GM19240 (cell line): ENCODE data around the gene PPARD.
"Not testable (repeated sequence)": the region's sequence is repeated elsewhere in the genome, so short reads cannot be mapped to it uniquely, and the experiment has no call there.

ENCODE experiments used
- DNase-seq: peaks from one replicate; pipeline ENCODE4 v3.0.0; 2011; ENCODE audit warnings: low spot score; ENCODE audit not compliant: insufficient read length

The PPARD gene

DNA sequence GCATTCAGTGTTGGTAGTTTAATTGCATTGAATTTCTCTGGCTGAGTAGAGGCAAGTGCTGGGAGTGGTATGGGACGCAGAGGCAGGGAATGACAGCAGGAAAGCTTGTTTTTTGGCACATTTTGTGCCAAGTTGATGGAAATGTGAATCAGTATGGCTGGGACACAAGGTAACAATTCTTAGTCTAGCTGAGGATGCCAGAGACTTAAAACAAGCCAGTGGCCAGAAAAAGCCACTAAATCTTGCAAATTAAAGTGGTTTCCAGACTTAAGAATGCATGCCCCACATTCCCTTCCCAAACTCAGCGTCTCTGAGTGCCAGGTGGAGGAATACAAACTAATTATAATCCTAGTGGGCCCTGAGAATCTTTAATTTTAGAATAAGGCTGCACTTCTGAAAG lies 35.9 kb downstream of the PPARD start:
- DNase-seq: no peak

- no peak for DNase-seq
Observed at GRCh38 chr6:35381132-35381531, 38.8 kb downstream of the PPARD start.

- DNase-seq: no peak
Observed at GRCh38 chr6:35382015-35382414, 39.7 kb downstream of the PPARD start.

DNA sequence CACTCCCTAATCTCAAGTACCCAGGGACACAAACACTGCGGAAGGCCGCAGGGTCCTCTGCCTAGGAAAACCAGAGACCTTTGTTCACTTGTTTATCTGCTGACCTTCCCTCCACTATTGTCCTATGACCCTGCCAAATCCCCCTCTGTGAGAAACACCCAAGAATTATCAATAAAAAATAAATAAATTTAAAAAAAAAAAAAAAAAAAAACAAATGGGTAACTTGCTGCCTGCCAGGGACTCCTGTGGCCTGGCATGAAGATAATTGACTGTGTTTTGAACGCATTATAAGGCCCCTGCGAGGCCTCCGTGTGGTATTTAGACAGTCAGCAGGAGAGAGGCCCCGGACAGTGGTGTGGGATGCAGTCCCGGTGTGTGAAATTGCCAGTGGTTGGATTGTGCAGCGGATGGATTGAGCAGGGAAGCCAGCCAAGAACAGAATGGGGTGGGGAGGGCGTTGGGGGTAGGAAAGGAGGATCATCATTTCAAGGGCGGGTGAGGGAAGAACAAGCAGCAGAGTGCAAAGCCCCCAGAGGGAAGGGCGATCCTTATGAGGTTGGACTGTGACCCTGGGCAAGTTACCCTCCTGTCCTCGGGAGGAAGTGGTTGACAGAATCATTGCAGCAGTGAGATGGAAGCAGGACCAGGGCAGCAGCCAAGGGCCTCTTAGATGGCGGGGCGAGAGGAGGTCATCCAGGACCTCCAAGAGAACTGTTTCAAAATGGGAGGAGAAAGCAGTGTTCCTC lies 43.3 kb downstream of the PPARD start:
- DNase-seq: no peak

- DNase-seq: no peak
Observed at GRCh38 chr6:35386989-35387388, 44.6 kb downstream of the PPARD start.

- no peak for DNase-seq
Observed at GRCh38 chr6:35388030-35388429, 45.7 kb downstream of the PPARD start.

DNA sequence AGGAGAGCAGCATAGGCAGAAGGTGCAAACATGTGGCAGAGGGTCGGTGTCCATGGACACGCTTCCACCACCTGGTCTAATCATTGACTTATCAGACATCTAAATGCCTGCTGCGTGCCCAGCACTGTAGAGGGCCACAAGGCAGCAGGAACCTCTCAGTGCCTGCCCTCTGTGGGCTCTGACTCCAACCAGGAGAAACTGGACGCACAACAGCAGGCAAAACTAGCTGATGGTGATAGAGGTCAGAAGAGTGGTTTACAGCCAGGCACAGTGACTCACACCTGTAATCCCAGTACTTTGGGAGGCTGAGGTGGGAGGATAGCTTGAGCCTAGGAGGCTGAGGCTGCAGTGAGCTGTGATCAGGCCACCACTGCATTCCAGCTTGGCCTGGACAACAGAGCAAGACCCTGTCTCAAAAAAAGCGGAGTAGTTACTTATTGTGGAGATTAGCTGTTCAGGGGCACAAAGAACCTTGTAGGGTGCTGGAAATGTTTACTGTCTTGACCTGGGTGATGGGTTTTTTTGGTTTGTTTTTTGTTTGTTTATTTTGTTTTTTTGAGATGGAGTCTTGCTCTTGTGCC lies 46.5 kb downstream of the PPARD start:
- no peak for DNase-seq

DNA sequence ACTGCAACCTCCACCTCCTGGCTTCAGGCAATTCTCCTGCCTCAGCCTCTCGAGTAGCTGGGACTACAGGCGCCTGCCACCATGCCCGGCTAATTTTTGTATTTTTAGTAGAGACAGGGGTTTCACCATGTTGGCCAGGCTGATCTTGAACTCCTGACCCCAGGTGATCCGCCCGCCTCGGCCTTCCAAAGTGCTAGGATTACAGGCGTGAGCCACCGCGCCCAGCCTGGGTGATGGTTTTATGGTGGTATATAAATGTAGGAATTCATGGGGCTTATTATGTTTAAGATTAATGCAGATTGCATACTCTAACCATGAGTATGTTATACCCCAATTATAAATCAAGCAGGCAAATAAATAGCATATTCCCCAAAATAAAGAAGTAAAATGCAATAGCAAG lies 47.0 kb downstream of the PPARD start:
- DNase-seq: not testable (repeated sequence)

DNA sequence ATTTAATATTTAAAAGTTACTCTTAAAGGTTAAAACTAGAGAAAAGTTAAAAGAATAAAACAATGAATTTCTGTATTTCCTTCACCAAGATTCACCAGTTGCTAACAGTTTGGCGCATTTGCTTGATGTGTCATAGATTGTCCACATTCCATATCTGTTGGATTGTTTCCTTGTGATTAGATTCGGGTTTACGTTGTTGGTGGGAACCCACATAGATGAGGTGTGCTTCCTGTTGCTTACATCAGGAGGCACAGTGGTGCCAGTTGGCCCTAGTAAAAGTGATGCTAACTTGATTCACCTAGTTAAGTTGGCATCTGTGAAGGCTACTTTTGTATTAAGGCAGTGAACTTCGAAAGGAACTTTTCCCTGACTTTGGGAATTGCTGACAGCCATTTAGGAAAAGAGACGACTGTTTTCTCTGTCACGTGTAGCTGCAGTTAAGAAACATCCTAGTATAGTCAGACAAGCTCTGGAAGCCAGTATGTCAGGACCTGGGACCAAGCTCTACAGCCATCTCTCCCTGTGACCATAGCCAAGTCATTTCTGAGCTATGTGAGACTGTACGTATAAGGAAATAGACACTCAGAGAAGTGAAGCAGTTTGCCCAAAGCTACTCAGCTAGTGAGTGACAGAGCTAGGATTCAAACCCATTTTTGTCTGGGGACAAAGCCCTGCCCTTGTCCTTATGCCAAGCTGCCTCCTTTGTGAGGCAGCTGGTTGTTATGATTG lies 49.0 kb downstream of the PPARD start:
- no peak for DNase-seq

- DNase-seq: no peak
Observed at GRCh38 chr6:35392111-35392702, 49.8 kb downstream of the PPARD start.

- no peak for DNase-seq
Observed at GRCh38 chr6:35392773-35393672, 50.7 kb downstream of the PPARD start.

DNA sequence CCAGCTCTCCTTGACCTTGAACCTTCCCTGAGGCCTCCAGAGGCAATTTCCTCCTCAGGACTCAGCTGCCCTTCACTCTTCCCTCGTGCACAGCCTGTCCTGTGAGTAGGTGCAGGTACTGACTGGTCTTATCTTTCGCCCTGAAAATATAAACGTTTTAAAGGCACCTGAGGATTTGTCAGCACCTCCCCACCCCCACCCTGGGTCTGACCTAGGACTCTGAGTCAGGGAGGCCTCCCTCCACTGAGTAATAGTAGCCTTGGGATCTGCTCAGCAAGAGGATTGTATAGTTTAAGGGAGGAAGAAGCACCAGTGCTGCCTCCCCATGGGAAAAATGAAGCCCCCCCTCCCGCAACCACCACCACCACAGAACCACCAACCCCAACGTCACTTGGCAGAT lies 54.6 kb downstream of the PPARD start:
- DNase-seq: no peak

DNA sequence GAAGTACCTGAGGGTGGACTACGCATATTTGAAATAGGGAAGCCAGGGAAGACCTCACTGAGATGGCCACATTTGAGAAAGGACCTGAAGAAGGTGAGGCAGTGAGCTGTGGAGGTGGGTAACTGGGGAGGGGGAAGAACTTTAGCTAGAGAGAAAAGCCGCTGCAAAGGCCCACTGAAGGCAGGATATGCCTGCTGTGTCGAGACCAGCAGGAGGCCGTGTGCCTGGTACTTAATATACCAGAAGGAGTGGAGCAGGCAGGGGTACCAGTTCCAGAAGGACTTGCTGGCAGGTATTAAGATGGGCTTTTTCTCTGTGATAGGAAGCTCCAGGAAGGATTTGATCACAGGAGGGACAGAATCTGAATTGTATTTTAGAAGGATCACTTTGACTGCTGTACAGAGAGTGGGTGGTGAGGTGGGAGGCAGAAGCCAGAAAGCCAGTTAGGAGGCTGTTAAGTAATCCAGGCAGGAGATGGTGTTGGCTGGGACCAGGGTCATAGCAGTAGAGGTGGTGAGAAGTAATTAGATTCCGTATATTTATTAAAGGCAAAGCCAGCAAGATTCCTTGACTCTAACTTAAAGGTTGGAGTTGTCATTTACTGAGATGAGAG lies 55.6 kb downstream of the PPARD start:
- no peak for DNase-seq

GRCh38 chr6:35398526-35398925 lies 56.2 kb downstream of the PPARD start:
- DNase-seq: no peak

DNA sequence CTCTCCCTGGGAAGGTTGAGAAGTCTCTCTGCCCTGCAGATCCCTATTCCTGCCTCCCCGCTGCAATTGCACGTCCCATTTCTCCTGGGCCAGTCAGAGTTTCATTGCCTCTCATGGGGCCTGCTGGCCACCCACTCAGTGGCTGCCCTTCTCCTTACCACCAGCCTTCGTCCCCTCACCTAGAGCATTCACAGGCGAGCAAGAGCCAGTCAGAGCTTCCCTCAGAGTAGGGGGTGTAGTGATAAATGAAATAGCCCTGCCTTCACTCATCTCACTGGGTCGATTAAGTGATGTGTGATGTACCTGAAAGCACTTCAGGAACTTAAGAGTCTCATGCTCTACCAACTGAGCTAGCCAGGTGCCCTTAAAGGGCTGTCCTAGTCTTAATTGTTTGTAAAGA lies 57.8 kb downstream of the PPARD start:
- DNase-seq: no peak

DNA sequence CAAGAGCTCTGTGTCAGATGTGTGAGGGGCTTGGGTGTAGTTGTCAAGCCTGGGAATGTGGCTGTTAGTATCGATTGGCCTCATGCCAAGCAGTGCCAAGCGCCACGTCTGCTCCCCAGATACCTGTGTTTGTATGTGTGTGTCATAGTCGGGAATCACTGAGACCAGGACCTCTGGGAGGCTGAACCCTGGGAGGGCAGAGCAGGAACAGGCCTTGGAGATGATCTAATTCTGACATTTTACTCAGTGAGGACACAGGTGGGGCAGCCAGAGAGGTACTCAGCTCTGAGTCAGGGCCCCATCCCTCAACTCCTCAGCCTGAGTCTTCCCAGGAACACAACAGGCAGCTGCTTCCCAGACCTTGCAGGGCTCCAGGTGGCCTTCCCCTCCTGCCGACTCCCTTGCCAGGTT lies 58.5 kb downstream of the PPARD start:
- DNase-seq: no peak

GRCh38 chr6:35401514-35401913 lies 59.2 kb downstream of the PPARD start:
- no peak for DNase-seq

GRCh38 chr6:35402136-35402855 lies 59.9 kb downstream of the PPARD start:
- no peak for DNase-seq

DNA sequence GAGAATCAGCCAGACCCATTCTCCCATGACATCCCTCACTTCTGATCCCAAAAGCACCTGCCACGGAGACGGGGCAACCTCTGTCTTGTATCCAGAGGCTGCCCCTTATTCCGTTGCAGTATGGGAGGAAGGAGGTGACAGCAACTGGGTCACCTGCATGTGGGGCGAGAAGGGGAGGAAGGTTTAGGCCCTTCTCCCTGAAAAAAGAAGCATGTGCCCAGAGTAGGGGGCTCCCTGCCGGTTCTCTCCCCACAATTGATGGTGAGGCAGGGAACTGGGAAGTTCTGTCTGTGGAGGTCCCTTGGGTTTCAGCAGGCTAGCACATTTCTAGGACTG lies 60.5 kb downstream of the PPARD start:
- no peak for DNase-seq
